ENCODE data around the gene RPS23. TPM values are rescaled to one million over a fixed set of nuclear protein-coding genes. Genes with fewer than 3 reads are reported as not detected.

The RPS23 gene
- total and polyA plus RNA-seq, 2 experiments from 2014 or later, result 2,261 to 3,526 TPM

GRCh38 chr5:82327941-82328340 lies 49.8 kb upstream of the RPS23 start:
- Histone ChIP-seq H3K4me2 (no peak overlapping the region), H3K4me3 (no peak overlapping the region), H3K79me2 (replicated peaks; ENCODE audit: insufficient read depth) (no peaks in the 10 kb centered on the region), H3K4me1 (ENCODE audit: insufficient read depth) (0 out of 2 replicates have a peak, but pooled peaks cover 4% of the 10 kb centered on the region), H2AFZ (no peak overlapping the region), H3K36me3 (ENCODE audit: insufficient read depth) (no peaks in the 10 kb centered on the region), H3K9me2 (ENCODE audit: insufficient read depth) (0 out of 2 replicates have a peak, but pooled peaks cover 4% of the 10 kb centered on the region), H3K27me3 (ENCODE audit: insufficient read depth) (no peaks in the 10 kb centered on the region), H3F3A (replicated peaks; ENCODE audit: low read depth) (no peaks in the 10 kb centered on the region), H4K20me1 (replicated peaks; ENCODE audit: insufficient read depth) (no peaks in the 10 kb centered on the region), H3K27ac (ENCODE audit: low read depth) (no peak overlapping the region)
- no peak for TF ChIP-seq STAT1 (IDR thresholded peaks at IDR 0.05; ENCODE audit: unreplicated experiment)
- TF ChIP-seq NANOG (IDR thresholded peaks at IDR 0.05; ENCODE audit: borderline replicate concordance), result no peak
- TF ChIP-seq, protein P1, sequence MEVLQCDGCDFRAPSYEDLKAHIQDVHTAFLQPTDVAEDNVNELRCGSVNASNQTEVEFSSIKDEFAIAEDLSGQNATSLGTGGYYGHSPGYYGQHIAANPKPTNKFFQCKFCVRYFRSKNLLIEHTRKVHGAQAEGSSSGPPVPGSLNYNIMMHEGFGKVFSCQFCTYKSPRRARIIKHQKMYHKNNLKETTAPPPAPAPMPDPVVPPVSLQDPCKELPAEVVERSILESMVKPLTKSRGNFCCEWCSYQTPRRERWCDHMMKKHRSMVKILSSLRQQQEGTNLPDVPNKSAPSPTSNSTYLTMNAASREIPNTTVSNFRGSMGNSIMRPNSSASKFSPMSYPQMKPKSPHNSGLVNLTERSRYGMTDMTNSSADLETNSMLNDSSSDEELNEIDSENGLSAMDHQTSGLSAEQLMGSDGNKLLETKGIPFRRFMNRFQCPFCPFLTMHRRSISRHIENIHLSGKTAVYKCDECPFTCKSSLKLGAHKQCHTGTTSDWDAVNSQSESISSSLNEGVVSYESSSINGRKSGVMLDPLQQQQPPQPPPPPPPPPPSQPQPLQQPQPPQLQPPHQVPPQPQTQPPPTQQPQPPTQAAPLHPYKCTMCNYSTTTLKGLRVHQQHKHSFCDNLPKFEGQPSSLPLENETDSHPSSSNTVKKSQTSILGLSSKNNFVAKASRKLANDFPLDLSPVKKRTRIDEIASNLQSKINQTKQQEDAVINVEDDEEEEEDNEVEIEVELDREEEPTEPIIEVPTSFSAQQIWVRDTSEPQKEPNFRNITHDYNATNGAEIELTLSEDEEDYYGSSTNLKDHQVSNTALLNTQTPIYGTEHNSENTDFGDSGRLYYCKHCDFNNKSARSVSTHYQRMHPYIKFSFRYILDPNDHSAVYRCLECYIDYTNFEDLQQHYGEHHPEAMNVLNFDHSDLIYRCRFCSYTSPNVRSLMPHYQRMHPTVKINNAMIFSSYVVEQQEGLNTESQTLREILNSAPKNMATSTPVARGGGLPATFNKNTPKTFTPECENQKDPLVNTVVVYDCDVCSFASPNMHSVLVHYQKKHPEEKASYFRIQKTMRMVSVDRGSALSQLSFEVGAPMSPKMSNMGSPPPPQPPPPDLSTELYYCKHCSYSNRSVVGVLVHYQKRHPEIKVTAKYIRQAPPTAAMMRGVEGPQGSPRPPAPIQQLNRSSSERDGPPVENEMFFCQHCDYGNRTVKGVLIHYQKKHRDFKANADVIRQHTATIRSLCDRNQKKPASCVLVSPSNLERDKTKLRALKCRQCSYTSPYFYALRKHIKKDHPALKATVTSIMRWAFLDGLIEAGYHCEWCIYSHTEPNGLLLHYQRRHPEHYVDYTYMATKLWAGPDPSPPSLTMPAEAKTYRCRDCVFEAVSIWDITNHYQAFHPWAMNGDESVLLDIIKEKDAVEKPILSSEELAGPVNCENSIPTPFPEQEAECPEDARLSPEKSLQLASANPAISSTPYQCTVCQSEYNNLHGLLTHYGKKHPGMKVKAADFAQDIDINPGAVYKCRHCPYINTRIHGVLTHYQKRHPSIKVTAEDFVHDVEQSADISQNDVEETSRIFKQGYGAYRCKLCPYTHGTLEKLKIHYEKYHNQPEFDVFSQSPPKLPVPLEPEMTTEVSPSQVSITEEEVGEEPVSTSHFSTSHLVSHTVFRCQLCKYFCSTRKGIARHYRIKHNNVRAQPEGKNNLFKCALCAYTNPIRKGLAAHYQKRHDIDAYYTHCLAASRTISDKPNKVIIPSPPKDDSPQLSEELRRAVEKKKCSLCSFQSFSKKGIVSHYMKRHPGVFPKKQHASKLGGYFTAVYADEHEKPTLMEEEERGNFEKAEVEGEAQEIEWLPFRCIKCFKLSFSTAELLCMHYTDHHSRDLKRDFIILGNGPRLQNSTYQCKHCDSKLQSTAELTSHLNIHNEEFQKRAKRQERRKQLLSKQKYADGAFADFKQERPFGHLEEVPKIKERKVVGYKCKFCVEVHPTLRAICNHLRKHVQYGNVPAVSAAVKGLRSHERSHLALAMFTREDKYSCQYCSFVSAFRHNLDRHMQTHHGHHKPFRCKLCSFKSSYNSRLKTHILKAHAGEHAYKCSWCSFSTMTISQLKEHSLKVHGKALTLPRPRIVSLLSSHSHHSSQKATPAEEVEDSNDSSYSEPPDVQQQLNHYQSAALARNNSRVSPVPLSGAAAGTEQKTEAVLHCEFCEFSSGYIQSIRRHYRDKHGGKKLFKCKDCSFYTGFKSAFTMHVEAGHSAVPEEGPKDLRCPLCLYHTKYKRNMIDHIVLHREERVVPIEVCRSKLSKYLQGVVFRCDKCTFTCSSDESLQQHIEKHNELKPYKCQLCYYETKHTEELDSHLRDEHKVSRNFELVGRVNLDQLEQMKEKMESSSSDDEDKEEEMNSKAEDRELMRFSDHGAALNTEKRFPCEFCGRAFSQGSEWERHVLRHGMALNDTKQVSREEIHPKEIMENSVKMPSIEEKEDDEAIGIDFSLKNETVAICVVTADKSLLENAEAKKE (CRISPR knock-in tag; IDR thresholded peaks at IDR 0.05), result no peak
- no peak for TF ChIP-seq EZH2 (IDR thresholded peaks at IDR 0.05; ENCODE audit: low read depth, unreplicated experiment)
- TF ChIP-seq CTCF (conservative IDR thresholded peaks at IDR 0.05; ENCODE audit: low read depth in 2 of 2), result no peak
- TF ChIP-seq ZNF331 (CRISPR knock-in tag; IDR thresholded peaks at IDR 0.05; ENCODE audit: low read depth), result no peak
- TF ChIP-seq EZH2phosphoT487 (IDR thresholded peaks at IDR 0.05; ENCODE audit: unreplicated experiment), result no peak
- TF ChIP-seq, protein P2, sequence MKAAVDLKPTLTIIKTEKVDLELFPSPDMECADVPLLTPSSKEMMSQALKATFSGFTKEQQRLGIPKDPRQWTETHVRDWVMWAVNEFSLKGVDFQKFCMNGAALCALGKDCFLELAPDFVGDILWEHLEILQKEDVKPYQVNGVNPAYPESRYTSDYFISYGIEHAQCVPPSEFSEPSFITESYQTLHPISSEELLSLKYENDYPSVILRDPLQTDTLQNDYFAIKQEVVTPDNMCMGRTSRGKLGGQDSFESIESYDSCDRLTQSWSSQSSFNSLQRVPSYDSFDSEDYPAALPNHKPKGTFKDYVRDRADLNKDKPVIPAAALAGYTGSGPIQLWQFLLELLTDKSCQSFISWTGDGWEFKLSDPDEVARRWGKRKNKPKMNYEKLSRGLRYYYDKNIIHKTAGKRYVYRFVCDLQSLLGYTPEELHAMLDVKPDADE (IDR thresholded peaks at IDR 0.05), result no peak
- no peak for TF ChIP-seq CREB1 (CRISPR knock-in tag; IDR thresholded peaks at IDR 0.05; ENCODE audit: low read depth)
- TF ChIP-seq JUNB (IDR thresholded peaks at IDR 0.05; ENCODE audit: unreplicated experiment), result no peak
- TF ChIP-seq, protein P3, sequence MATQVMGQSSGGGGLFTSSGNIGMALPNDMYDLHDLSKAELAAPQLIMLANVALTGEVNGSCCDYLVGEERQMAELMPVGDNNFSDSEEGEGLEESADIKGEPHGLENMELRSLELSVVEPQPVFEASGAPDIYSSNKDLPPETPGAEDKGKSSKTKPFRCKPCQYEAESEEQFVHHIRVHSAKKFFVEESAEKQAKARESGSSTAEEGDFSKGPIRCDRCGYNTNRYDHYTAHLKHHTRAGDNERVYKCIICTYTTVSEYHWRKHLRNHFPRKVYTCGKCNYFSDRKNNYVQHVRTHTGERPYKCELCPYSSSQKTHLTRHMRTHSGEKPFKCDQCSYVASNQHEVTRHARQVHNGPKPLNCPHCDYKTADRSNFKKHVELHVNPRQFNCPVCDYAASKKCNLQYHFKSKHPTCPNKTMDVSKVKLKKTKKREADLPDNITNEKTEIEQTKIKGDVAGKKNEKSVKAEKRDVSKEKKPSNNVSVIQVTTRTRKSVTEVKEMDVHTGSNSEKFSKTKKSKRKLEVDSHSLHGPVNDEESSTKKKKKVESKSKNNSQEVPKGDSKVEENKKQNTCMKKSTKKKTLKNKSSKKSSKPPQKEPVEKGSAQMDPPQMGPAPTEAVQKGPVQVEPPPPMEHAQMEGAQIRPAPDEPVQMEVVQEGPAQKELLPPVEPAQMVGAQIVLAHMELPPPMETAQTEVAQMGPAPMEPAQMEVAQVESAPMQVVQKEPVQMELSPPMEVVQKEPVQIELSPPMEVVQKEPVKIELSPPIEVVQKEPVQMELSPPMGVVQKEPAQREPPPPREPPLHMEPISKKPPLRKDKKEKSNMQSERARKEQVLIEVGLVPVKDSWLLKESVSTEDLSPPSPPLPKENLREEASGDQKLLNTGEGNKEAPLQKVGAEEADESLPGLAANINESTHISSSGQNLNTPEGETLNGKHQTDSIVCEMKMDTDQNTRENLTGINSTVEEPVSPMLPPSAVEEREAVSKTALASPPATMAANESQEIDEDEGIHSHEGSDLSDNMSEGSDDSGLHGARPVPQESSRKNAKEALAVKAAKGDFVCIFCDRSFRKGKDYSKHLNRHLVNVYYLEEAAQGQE (IDR thresholded peaks at IDR 0.05; ENCODE audit: unreplicated experiment), result no peak
- no peak for TF ChIP-seq ZNF114 (CRISPR knock-in tag; IDR thresholded peaks at IDR 0.05)
- no peak for TF ChIP-seq POLR2AphosphoS5 (IDR thresholded peaks at IDR 0.05; ENCODE audit: low read depth)
- ATAC-seq (no peak), DNase-seq (ENCODE audit: low spot score) (no peak)
- H3K9me3 Mint-ChIP-seq, result peaks cover 15% of the 10 kb centered on the region
- peaks cover 5% of the 10 kb centered on the region for H3K27me3 Mint-ChIP-seq (ENCODE audit: insufficient read depth, low read depth, poor library complexity)
- H3K36me3 Mint-ChIP-seq (ENCODE audit: low read depth), result peaks cover 13% of the 10 kb centered on the region; the same call in 2 of the 3 replicates
- H3K27ac Mint-ChIP-seq, result no peak overlapping the region
- no peaks in the 10 kb centered on the region for H3K4me1 Mint-ChIP-seq
- H3K4me3 Mint-ChIP-seq, result no peak overlapping the region

Measured in GM23338 (cell line).